HT-29 (cell line): ENCODE results near the gene ZCCHC24. TPM values are rescaled to one million over a fixed set of nuclear protein-coding genes. Genes with fewer than 3 reads are reported as not detected.

Experiments
- DNase-seq: peaks from one replicate; pipeline ENCODE4 v3.0.0-alpha.2; 2015; ENCODE audit warnings: low spot score
- total RNA-seq: library from RNA; depleted of rRNA; stranded (reverse); fragments of >200 nt; shearing (Covaris generic); gene quantifications from 2 replicates; pipeline ENCODE4 v1.2.3, GENCODE V29; 2014

Gene ZCCHC24
- total RNA-seq, 1 experiment from 2014 or later, result not detected

GRCh38 chr10:79384773-79385391 is 60.5 kb downstream of the ZCCHC24 start:
- DNase-seq, result no peak

GRCh38 chr10:79383974-79384606 is 61.3 kb downstream of the ZCCHC24 start:
- DNase-seq, result no peak

DNA sequence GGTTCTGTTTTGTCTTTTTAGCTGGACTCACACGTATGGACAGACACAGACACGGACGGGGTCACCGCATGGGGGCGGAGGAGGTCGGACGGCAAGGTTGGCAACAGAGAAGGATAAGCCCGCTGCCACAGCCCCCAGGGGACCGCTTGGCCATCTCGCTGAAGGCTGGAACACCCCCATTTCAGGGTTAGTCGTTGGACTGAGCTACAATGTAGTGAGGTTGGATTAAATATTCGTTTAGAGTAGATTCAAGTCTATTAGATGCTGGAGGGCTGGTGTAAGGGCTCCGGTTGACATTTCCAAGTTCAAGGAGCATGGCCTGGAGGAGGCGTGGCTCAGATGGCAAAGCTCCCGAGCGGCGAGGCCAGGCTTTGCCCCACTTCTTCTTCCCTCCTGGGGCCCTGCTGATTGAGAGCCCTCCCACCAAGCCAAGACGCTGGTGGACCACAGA is 62.9 kb downstream of the ZCCHC24 start:
- DNase-seq, result no peak

GRCh38 chr10:79381804-79382221 is 63.6 kb downstream of the ZCCHC24 start:
- no peak for DNase-seq

- DNase-seq, result no peak
Measured at GRCh38 chr10:79380946-79381721, 64.3 kb downstream of the ZCCHC24 start.

GRCh38 chr10:79380125-79380945 is 65.1 kb downstream of the ZCCHC24 start:
- no peak for DNase-seq

GRCh38 chr10:79379512-79380124 is 65.8 kb downstream of the ZCCHC24 start:
- no peak for DNase-seq

GRCh38 chr10:79378647-79379511 is 66.5 kb downstream of the ZCCHC24 start:
- no peak for DNase-seq

- no peak for DNase-seq
Measured at GRCh38 chr10:79378383-79378646, 67.1 kb downstream of the ZCCHC24 start.

DNA sequence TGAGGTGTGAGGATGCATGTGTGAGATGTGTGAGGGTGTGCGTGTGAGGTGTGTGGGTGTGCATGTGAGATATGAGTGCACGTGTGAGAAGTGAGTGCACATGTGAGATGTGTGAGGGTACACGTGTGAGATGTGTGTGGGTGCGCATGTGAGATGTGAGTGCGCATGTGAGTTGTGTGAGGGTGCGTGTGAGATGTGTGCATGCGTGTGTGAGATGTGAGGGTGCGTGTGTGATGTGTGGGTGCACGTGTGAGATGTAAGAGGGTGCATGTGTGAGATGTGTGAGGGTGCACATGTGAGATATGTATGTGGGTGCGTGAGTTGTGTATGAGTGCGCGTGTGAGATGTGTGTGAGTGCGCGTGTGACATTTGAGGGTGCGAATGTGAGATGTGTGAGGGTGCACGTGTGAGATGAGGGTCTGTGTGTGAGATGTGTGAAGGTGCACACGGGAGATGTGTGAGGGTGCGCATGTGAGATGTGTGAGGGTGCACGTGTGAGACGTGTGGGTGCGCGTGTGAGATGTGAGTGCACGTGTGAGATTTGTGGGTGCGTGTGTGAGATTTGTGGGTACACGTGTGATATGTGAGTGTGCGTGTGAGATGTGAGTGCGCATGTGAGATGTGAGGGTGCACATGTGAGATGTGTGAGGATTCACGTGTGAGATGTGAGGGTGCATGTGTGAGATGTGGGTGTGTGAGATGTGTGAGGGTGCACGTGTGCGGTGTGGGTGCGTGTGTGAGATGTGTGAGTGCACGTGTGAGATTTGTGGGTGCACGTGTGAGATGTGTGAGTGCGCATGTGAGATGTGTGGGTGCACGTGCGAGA is 67.7 kb downstream of the ZCCHC24 start:
- no peak for DNase-seq

DNA sequence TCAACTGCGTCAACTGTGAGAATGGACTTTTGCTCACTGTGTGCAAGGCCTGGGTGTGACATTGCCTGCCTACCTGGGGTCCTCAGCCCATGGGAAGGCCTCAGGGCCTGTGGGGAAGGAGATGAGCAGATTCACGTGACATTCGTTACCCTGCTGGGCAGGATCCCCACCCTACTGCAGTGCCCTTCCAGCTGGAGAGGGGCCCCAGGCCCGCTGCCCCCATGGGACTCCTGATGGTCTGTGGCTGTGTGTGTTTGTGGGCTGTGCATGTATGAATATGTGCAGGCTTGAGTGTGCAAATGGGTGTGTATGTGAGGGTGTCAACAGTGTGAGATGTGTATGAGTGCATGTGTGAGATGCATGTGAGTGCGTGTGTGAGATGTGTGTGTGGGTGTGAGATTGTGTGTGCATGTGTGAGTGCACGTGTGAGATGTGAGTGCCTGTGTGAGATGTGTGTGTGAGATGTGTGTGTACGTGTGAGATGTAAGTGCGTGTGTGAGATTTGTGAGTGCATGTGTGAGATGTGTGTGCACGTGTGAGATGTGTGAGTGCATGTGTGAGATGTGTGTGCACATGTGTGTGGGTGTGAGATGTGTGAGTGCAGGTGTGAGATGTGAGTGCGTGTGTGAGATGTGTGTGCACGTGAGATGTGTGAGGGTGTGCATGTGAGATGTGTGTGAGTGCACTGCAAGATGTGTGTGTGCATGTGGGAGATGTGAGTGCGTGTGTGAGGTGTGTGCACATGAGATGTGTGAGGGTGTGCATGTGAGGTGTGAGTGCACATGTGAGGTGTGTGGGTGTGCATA is 68.5 kb downstream of the ZCCHC24 start:
- no peak for DNase-seq

DNA sequence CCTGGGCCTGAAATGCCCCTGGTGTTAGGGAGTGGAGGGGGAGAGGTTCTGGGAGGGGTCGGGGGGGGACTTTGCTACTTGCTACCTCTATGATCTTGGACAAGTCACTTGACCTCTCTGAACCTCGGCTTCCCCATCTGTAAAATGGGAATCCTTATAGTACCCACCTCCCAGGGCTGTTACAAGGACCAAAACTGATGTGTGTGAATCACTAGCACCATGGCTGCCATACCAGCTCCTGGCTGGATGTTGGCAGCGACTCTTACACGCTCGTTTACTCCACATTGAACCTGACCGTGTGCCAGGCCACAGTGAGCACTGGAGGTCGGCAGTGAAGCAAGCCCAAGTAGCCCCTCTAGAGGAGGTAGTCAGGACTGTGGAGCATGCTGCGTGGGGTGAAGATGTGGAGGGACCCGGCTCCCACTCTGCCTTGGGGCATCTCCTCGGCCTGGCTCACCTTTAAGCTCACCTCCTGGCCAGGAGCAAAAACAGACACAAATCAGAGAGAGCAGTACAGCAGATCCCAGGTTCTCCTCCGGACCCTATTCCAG is 69.3 kb downstream of the ZCCHC24 start:
- DNase-seq, result no peak

GRCh38 chr10:79375321-79376077 is 69.9 kb downstream of the ZCCHC24 start:
- no peak for DNase-seq

DNA sequence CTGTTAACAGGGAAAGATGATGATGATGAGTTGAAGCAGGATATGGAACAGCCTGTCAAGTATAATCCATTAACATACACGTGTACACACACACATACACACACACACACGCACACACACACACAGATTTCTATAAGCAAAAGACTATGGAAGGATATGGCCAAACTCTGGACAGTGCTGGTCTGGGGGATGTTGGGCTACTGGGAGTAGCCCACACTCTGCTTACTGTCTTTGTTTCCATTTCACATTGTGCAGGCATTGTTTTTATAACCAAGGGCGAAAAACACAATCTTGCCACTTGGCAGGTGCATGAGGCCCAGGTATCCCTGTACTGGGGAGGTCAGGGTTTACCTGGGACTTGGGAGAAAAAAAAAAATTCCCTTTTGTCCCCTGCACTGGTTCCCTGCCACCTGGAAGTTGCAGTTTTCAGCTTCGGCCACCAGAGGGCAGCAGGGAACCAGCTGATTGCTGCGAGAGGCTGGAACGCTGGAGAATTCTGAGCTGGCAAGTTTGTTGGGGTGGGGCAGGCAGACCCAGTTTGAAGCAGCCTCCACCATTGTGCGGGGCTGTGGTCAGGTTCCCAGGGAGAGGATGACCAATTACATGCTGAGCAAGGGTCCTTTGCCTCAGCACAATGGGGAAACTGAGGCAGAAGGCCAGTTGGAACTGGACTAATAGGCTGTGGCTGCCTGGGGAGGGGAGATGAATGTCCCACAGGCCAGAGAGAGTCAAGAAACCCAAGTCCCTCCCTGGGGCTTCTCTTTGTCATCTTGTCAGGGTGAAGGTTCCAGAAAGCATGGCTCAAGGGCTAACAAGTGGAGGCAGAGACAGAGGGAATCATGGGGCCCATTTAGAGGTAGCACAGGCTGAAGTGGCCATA is 70.9 kb downstream of the ZCCHC24 start:
- DNase-seq, result peak; percentile 84

DNA sequence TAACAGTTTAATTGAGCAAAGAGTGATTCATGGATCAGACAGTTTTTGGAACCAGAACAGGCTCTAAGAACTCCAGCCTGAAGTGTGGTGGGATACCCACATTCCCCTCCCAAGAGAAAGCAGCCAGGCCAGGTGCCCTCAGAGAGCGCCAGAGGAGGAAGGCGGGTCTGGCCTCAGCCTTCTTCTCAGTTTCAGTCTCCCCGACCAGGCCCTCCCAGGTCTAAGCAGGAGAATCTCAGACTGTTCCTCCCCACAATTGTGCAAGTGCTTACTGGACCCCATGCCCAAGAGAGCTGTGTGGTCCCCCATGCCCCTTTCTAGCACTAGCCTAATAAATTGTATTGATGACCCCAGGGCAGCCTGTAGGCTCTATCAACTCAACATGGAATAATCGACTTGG is 72.6 kb downstream of the ZCCHC24 start:
- DNase-seq, result no peak

DNA sequence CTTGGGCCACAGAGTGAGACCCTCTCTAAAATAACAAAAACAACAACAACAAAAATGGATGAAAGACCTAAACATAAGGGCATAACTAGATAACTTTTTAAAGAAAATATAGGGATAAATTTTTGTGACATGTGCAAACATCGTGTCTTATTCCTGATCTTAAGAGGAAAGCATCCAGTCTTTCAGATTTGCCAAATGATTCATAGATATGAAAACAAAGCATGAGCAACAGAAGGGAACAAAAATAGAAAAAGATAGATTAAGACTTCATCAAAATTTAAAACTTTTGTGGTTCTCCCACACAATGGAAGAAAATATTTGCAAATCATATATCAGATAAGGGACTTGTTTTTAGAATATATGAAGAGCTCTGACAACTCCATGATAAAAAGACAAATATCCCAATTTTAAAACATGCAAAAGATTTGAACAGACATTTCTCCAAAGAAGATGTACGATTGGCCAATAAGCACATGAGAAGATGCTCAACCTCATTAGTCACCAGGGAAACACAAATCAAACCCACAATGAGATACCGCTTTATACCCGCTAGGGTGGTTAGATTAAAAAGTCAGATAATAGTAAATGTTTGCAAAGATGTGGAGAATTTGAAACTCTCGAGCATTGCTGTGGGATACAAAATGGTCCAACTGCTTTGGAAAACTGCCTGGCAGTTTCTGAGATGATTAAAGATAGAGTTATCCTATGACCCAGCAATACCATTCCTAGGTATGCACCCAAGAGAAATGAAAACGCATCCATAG is 77.8 kb downstream of the ZCCHC24 start:
- no peak for DNase-seq
